ENCODE results near the gene THRA.

DNA sequence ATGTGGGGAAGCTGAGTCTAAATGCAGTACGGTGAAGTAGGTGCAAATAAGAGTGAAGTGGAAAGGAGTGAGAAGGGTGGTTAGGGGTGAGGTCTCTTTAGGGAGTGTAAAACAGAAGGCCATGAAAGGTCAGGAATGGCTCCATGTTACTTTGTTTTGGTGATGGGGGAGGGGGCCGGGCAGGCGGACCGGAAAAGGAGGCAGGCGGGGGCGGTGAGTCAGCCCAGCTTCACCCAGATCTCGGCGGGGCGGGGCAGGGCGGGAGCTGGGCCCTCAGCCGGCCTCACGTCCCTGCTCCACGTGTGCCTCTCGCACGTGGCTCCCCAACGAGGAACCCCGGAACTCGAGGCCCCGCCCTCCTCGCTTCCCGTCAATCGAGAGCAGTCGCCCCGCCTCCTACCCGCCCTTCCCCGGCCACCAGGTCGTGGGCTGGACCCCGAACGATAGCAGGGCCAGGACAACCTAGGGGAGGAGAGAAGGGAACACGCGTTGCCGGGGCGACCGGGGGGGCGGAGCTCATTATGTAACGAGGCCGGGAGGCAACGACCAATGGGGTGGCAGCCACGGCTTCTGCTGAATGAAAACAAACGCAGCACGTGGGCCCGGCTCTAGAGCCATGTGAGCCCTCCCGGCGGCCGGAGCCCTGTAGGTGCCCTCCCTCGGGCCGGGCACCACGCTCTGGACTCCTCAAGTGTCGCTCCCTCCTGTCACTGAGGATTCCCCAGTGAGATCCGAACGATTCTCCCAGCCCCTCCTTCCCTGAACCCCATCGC, 36.3 kb downstream of the THRA start:
- TF ChIP-seq POLR2A (IDR thresholded peaks at IDR 0.05), result peak in 2 of 4 donors; percentile 59 to 88
- peak; percentile 86 to 98 (median 89) for TF ChIP-seq POLR2AphosphoS5 (IDR thresholded peaks at IDR 0.05)
